K562 (cell line): ENCODE results near the gene ZNF584. TPM values are rescaled to one million over a fixed set of nuclear protein-coding genes. Genes with fewer than 3 reads are reported as not detected.

Experiments used
- ADNP ChIP-seq: fragments of 200-800 bp; sonication (Bioruptor generic); IDR thresholded peaks from 2 replicates; pipeline ENCODE4 v1.6.1; 2016; ENCODE audit warnings: missing genetic modification characterization, missing compliant biosample characterization
- BRD4 ChIP-seq: fragments of 200-600 bp; sonication (generic); IDR thresholded peaks from 2 replicates; pipeline ENCODE4 v1.6.1; 2017; ENCODE audit warnings: inconsistent platforms
- E2F3 ChIP-seq: fragments of 250-450 bp; sonication (Bioruptor Pico); IDR thresholded peaks from 2 replicates; pipeline ENCODE4 v1.4.0; 2020; ENCODE audit warnings: mild to moderate bottlenecking
- GATA2 ChIP-seq: sonication (generic); formaldehyde crosslinking; IDR thresholded peaks from 2 replicates; pipeline ENCODE4 v1.4.0; 2020; ENCODE audit warnings: mild to moderate bottlenecking, missing genetic modification reagents
- HNRNPLL ChIP-seq: fragments of 200-400 bp; formaldehyde crosslinking; IDR thresholded peaks from 2 replicates; pipeline ENCODE4 v1.6.1; 2017; ENCODE audit warnings: low read length, low read depth, mild to moderate bottlenecking; ENCODE audit not compliant: poor library complexity, severe bottlenecking
- KAT8 ChIP-seq: fragments of 450-650 bp; IDR thresholded peaks from 2 replicates; pipeline ENCODE4 v1.6.1; 2016; ENCODE audit warnings: low read depth, mild to moderate bottlenecking
- NCOA4 ChIP-seq: fragments of 450-650 bp; IDR thresholded peaks from 2 replicates; pipeline ENCODE4 v1.6.1; 2018; ENCODE audit warnings: mild to moderate bottlenecking; ENCODE audit not compliant: partially characterized antibody
- NR2C1 ChIP-seq, 2 experiments: fragments of 450-650 bp; IDR thresholded peaks; 2 replicates each; pipeline ENCODE4 v1.6.1; 2017; ENCODE audit warnings: mild to moderate bottlenecking in 2 of 2, antibody characterized with exemption in 1 of 2, inconsistent platforms in 1 of 2, missing compliant biosample characterization in 1 of 2, missing genetic modification characterization in 1 of 2
- PHB2 ChIP-seq: fragments of 450-650 bp; IDR thresholded peaks from 2 replicates; pipeline ENCODE4 v1.6.1; 2017; ENCODE audit warnings: low read depth
- POLR2A ChIP-seq: fragments of 450-650 bp; conservative IDR thresholded peaks from 2 replicates; pipeline ENCODE4 v1.6.1; 2016
- POU5F1 ChIP-seq: fragments of 150-350 bp; IDR thresholded peaks from 2 replicates; pipeline ENCODE4 v1.6.1; 2014; ENCODE audit warnings: borderline replicate concordance, low read length, low read depth, mild to moderate bottlenecking; ENCODE audit not compliant: partially characterized antibody
- PURB ChIP-seq: sonication (generic); formaldehyde crosslinking; IDR thresholded peaks from 2 replicates; pipeline ENCODE4 v1.9.0; 2021; ENCODE audit warnings: low read depth, mild to moderate bottlenecking, missing genetic modification reagents
- SMAD3 ChIP-seq: fragments of 450-650 bp; formaldehyde crosslinking; conservative IDR thresholded peaks from 2 replicates; pipeline ENCODE4 v1.4.0; 2020; ENCODE audit warnings: mild to moderate bottlenecking
- TGIF2 ChIP-seq: sonication (generic); formaldehyde crosslinking; IDR thresholded peaks from 2 replicates; pipeline ENCODE4 v1.8.1; 2022; ENCODE audit warnings: mild to moderate bottlenecking, missing genetic modification reagents, moderate library complexity
- ZFP36 ChIP-seq: fragments of 150-350 bp; IDR thresholded peaks from 2 replicates; pipeline ENCODE4 v1.6.1; 2018; ENCODE audit warnings: low read length, low read depth; ENCODE audit not compliant: partially characterized antibody
- ZNF124 ChIP-seq: sonication (generic); formaldehyde crosslinking; IDR thresholded peaks from 2 replicates; pipeline ENCODE4 v1.8.1; 2022; ENCODE audit warnings: missing genetic modification reagents
- ZNF830 ChIP-seq: fragments of 250-450 bp; sonication (Bioruptor Pico); IDR thresholded peaks from 2 replicates; pipeline ENCODE4 v1.5.0; 2021; ENCODE audit warnings: mild to moderate bottlenecking
- polyA plus RNA-seq, 8 experiments: library from polyadenylated mRNA; depleted of rRNA in 4 of 8; stranded (reverse) in 5 of 8; unstranded in 3 of 8; fragments of >200 nt; fragmentation: Nextera tagmentation in 2 of 8; fragmentation: Illumina TruSeq in 1 of 8; extraction: Ambion mirVana in 2 of 8; extraction: Trizol in 1 of 8; gene quantifications; 2 replicates each; pipeline versions ENCODE4 v1.2.1 to v1.2.3, GENCODE V29; 2011 to 2014; ENCODE audit warnings: inconsistent platforms in 1 of 8, missing spikeins in 1 of 8
- total RNA-seq, 7 experiments: library from RNA; depleted of rRNA in 6 of 7; stranded (reverse); fragments of >200 nt in 6 of 7; fragmentation: Illumina TruSeq in 2 of 7; extraction: Trizol in 2 of 7; gene quantifications; 2 replicates each; pipeline versions ENCODE4 v1.2.1 to v1.2.3, GENCODE V29; 2011 to 2021; ENCODE audit warnings: low replicate concordance in 1 of 7
- TF ChIP-seq, protein P1 (sequence below): IDR thresholded peaks from 2 replicates; pipeline ENCODE4 v1.6.1; 2014; ENCODE audit warnings: antibody characterized with exemption
- TF ChIP-seq, protein P2 (sequence below): fragments of 200-800 bp; sonication (Bioruptor generic); IDR thresholded peaks from 2 replicates; pipeline ENCODE4 v1.6.1; 2016; ENCODE audit warnings: missing genetic modification characterization, missing compliant biosample characterization
- TF ChIP-seq, protein P3 (sequence below): fragments of 450-650 bp; IDR thresholded peaks from 2 replicates; pipeline ENCODE4 v1.6.1; 2016; ENCODE audit warnings: low read depth, mild to moderate bottlenecking, moderate library complexity

Gene ZNF584
- total and polyA plus RNA-seq, 9 of the 15 experiments (the other 6 are each of a cell fraction or from before 2014, with no cell fraction given) = 5.8 to 43.4 (median 24.6) TPM

DNA sequence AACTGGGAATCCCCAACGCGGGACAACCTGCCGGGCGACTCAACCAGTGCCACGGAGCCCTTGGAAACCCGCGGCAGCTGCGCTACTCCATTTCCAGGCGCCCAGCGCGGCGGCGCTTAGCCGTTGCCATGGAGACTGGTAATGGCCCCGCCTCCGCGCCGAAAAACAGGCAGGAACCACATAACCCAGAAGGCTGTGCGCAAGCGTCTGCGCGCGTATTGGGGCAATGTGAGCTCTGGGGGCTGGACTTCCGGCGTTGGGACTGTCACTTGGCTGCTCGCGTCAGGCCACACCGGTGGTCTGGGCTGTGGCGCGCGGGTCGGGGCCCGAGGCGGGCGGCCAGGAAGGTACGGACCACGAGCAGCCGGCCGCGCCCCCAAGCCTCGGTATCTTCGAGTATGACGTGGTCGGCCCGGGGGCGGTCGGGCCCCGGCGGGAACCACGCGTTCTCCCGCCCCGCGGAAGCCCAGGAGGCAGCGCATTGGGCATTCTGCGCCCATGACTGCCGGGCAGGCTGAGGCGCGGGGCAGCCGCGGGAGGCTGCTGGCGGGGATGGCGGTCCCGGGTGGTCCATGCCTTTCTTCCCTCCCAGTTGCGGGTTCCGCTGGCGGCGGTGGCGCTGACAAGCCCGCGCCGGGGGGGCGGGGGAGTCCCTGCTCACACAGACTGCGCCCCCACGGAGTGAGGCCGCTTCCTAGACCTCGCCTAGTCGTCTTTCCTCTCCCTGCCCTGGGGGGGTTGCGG lies 43.1 kb downstream of the ZNF584 start, which contains the start of gene ZNF324B (continued):
- TF ChIP-seq, protein P1, sequence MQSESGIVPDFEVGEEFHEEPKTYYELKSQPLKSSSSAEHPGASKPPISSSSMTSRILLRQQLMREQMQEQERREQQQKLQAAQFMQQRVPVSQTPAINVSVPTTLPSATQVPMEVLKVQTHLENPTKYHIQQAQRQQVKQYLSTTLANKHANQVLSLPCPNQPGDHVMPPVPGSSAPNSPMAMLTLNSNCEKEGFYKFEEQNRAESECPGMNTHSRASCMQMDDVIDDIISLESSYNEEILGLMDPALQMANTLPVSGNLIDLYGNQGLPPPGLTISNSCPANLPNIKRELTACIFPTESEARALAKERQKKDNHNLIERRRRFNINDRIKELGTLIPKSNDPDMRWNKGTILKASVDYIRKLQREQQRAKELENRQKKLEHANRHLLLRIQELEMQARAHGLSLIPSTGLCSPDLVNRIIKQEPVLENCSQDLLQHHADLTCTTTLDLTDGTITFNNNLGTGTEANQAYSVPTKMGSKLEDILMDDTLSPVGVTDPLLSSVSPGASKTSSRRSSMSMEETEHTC = no peak
- TF ChIP-seq, protein P2, sequence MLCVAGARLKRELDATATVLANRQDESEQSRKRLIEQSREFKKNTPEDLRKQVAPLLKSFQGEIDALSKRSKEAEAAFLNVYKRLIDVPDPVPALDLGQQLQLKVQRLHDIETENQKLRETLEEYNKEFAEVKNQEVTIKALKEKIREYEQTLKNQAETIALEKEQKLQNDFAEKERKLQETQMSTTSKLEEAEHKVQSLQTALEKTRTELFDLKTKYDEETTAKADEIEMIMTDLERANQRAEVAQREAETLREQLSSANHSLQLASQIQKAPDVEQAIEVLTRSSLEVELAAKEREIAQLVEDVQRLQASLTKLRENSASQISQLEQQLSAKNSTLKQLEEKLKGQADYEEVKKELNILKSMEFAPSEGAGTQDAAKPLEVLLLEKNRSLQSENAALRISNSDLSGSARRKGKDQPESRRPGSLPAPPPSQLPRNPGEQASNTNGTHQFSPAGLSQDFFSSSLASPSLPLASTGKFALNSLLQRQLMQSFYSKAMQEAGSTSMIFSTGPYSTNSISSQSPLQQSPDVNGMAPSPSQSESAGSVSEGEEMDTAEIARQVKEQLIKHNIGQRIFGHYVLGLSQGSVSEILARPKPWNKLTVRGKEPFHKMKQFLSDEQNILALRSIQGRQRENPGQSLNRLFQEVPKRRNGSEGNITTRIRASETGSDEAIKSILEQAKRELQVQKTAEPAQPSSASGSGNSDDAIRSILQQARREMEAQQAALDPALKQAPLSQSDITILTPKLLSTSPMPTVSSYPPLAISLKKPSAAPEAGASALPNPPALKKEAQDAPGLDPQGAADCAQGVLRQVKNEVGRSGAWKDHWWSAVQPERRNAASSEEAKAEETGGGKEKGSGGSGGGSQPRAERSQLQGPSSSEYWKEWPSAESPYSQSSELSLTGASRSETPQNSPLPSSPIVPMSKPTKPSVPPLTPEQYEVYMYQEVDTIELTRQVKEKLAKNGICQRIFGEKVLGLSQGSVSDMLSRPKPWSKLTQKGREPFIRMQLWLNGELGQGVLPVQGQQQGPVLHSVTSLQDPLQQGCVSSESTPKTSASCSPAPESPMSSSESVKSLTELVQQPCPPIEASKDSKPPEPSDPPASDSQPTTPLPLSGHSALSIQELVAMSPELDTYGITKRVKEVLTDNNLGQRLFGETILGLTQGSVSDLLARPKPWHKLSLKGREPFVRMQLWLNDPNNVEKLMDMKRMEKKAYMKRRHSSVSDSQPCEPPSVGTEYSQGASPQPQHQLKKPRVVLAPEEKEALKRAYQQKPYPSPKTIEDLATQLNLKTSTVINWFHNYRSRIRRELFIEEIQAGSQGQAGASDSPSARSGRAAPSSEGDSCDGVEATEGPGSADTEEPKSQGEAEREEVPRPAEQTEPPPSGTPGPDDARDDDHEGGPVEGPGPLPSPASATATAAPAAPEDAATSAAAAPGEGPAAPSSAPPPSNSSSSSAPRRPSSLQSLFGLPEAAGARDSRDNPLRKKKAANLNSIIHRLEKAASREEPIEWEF (CRISPR knock-in tag) = no peak
- TF ChIP-seq ZNF124 (CRISPR knock-in tag) = no peak
- TF ChIP-seq ZFP36 = no peak
- no peak for TF ChIP-seq SMAD3 (CRISPR knock-in tag)
- peak; percentile 87 for TF ChIP-seq HNRNPLL
- TF ChIP-seq ZNF830 = no peak
- TF ChIP-seq TGIF2 = no peak
- no peak for TF ChIP-seq NR2C1 (IDR thresholded peaks at IDR 0.05)
- TF ChIP-seq NR2C1 (tag; IDR thresholded peaks at IDR 0.05) = no peak
- TF ChIP-seq POU5F1 = no peak
- TF ChIP-seq BRD4 = no peak
- TF ChIP-seq, protein P3, sequence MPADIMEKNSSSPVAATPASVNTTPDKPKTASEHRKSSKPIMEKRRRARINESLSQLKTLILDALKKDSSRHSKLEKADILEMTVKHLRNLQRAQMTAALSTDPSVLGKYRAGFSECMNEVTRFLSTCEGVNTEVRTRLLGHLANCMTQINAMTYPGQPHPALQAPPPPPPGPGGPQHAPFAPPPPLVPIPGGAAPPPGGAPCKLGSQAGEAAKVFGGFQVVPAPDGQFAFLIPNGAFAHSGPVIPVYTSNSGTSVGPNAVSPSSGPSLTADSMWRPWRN = no peak
- no peak for TF ChIP-seq KAT8
- no peak for TF ChIP-seq ADNP (tag)
- TF ChIP-seq PHB2 = no peak
- TF ChIP-seq GATA2 (CRISPR knock-in tag) = no peak
- peak; percentile 82 for TF ChIP-seq POLR2A
- no peak for TF ChIP-seq PURB (CRISPR knock-in tag)
- TF ChIP-seq NCOA4 = no peak
- peak; percentile 81 for TF ChIP-seq E2F3 (CRISPR knock-in tag)
